CD4-positive, alpha-beta T cell treated with Interleukin-21 for 1 hour (primary cell): Measurements from ENCODE around the gene TM7SF3.

Experiments used
- DNase-seq: peaks from one replicate; pipeline ENCODE4 v3.0.0-alpha.2; 2020

TM7SF3 gene

DNA sequence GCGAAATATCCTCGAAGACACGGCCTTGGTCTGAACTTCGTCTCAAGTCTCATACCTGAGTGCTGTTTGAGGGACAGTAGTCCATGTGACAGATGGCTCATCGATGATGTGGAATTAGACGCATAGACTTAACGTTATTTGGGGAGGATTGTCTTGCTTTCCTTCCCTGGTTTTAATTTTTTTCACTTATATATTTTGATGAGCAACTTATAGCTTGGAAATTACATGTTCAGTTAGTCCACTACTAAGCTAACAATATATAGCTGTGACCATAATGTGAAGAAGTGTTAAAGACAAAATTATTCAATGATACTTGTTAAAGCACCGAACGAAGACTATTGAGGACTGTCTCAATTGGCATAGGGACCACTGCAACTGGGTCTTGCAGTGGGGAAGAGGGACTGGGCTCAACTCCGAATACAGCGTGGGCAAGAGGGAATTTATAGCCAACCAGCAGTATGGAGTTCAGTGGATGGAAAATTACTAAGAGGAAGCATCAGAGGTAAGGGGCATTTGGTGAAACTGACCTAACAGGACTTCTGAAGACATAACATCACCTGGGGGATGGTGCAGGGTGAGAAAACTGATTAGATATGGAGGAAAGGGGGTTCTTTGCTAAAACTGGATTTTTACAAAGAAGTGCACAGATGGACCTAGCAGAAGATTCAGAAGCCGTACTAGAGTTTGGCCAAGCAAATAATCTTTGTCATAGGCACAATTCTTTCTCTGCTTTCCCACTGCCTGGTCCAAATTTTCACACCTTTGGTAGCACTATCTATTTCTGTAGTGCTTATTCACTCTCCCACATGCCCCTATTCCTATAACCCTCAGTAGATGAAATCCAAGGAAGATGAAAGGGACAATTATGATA, 910 bp upstream of the TM7SF3 start:
- DNase-seq, result no peak

DNA sequence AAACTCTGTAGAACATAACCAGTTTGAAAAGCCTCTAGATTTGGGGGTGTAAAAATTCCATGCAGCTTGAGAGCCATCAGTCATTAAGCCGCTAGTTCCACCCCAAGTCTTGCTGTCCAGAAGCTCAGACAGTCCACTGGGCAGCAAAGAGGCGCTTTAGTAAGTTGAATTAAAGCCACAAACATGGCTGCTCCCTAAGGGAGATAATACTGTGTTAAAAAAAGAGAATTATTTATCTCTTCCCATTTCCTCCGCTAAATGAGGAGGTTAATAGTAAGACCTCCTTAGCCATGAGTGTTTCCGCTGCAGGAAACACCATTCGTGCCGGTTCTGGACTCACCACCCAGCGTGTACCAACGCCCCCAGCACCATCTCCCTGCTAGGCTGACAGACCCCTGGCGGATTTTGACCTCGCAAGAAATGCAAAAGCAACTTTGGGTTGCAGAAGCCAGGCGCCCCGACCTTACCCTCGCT, 536 bp downstream of the TM7SF3 start:
- no peak for DNase-seq

DNA sequence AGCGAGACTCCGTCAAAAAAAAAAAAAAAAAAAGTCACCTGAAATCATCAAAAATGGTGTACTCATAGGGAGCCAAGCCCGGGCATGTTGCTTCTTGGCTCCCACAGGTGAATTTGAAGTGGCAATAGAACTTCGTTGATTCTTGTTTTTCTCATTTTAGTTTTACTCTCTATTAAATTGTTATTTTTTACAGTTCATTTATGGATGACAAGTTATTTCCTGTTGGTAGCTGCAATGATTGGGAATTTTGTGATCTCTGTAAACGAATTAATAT, 1.3 kb downstream of the TM7SF3 start:
- no peak for DNase-seq

DNA sequence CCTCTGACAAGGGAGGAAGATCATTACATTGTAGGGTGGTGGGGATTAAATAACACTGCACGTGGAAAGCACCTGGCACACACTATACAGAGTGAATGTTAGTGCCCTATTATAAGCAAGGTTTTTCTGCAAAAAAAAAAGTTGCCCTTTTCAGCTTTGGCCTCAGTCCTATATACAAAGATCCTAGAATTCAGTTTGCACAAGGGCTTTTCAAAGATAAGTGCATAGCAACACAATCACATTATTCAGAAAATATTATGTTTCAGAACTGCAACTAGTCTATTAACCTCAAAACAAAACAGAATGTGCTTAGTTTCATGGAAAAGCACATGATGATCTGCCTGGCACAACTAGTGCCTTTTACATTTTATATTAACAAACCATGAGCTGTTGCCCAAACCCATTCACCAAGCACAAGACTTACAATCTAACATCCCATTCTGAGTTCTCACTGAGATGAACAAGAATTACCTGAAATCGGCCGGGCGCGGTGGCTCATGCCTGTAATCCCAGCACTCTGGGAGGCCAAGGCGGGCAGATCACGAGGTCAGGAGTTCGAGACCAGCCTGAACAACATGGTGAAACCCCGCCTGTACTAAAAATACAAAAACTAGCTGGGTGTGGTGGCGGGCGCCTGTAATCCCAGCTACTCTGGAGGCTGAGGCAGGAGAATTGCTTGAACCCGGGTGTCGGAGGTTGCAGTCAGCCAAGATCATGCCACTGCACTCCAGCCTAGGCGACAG, 1.8 kb downstream of the TM7SF3 start:
- no peak for DNase-seq

DNA sequence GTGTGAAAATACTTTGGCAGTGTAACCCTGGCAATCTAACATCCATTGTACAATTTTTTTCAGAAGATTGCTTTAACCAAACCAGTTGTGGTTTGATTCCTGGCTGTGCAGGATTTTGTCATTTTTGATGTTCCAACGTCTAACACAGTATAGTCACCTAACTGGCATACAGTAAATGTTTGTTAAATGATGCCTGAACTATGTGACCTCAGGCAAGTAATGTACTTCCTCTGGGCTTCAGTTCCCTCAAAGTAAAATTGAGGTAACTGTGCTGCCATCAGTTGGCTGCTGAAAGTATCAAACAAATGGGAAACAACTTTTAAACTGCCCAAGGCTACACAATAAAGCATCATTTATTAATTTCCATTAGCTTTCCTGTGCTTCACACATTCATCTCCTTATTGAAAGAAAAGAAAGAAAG, 4.3 kb downstream of the TM7SF3 start:
- peak; percentile 14 for DNase-seq

DNA sequence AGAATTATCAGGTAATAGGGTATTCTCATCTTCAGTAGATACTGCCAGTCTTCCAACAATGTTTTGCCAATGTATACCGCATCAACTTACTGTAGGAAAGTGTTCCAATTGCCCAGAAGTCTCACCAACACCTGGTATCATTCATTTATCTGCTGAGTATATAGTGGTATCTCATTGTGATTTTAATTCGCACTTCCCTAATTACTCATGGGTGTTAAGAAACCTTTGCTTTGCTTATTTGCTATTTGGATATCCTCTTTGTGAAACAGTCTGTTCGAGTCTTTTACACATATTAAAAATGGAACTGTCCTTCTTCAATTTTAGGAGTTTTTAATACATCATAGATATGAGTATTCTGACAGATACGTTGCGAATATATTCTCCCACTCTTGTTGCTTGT, 6.1 kb downstream of the TM7SF3 start:
- DNase-seq, result no peak

DNA sequence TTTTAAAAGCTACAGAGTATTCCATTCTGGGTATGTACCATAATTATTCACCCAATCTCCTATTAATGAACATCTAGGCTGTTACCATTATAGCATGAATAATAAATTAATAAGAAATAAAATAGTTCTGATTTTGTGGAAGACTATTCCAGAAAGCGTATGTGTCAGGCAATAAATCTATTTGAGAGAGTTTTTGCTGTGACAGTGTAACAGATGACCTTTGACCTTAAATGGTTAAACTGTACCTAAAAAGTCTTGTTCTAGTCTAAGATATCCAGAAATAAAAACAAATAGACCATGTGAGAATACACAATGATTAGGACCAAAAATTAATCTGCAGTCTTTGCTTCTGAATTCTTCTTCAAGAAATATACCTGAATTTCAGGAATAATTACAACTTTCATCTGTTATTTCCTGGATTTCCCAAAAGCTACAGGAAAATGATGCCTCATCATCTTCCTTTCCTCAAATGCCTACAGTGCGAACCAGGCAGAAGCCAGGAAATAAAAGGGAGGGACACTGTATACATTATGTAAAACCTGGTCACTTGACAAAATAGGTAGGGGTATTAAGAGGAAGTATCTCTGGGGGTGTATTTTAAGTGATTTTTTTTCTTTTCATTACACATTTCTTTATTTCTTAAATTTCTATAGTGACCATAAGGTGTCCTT, 7.3 kb downstream of the TM7SF3 start:
- no peak for DNase-seq

DNA sequence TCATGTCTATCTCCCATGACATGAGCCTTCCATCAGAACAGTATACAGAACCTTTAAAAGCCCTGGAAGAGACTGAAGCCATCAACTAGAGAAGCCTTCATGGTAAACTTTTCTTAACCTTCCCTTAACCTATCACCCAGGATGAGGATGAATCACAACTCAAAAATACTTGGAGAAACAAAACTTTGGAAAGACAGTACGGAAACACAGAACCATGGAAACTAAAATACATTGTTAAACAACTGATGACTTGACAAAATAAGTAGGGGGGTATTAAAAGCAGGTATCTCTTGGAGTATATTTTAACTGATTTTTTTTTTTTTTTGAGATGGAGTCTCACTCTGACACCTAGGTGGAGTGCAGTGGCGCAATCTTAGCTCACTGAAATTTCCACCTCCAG, 8.7 kb downstream of the TM7SF3 start:
- no peak for DNase-seq

DNA sequence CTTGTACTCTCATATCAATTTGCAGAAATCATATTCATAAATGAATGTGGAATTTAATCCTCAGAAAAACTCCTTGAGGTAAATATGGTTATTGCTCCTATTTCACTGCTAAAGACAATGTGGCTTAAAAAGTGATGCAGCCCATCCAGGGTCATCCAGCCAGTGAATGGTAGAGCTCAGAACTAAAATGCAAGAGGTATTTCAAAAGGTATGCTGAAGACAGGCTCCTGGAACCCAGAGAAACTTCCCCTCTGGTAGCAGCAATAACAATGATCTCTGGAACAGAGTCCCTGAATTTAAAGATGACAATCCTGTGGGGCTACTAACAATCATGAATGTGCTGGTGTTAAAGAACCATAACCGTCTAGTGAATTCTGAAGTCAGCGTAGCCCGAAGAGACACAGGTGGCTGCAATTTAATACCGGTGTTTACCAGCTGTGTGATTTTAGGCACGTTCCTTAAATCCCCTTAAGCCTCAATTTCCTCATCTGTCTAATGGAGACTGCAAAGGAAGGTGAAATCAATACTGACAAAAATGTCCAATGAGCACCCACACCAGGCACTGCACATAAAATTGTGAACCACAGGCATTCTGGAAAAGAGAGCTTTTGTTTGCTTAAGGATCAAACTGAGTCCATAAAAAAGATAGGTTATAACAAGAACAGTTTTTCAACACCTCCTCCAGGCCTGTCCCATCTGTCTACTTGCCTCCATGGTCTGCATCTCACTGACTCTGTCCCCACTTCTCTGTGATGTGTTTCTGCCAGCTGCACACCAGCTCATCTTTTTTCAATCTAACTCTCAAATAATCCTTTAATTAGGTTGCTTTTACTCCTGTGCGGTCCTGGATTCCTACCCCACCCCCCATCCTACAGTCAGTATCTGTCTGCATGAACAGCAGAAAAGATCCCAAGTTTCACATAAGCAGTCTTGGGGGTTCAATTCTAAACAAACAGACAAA, 10.5 kb downstream of the TM7SF3 start:
- DNase-seq, result no peak

DNA sequence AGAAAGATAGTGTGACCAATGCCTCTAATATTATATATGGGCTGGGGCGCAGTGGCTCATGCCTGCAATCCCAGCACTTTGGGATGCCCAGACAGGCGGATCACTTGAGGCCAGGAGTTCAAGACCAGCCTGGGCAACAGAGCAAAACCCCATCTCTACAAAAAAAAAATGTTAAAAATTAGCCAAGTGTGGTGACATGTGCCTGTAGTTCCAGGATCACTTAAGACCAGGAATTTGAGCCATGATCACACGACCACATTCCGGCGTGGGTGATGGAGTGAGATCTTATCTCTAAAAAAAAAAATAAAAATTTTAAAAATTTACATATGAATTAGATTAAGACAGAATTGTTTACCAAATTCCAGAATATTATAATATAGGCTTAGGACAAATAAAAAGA, 12.0 kb downstream of the TM7SF3 start:
- no peak for DNase-seq

DNA sequence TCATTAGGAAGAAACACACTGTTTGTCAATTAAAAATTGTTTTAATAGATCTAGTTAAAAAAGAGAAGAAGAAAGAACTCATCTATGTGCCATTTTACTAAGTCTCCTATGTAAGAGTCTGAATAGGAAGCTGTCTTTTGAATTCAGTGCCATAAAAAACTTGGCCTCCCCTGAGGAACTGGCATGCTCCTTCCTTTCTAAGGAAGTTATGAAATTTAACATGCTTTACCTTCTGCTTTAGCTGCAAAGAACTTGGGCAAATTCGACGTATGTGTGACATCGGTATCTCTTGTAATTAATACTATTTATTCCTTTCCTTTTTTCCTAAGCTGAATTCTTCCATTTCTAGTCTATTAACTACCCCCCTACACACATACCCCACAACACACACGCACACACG, 12.5 kb downstream of the TM7SF3 start:
- DNase-seq, result no peak

DNA sequence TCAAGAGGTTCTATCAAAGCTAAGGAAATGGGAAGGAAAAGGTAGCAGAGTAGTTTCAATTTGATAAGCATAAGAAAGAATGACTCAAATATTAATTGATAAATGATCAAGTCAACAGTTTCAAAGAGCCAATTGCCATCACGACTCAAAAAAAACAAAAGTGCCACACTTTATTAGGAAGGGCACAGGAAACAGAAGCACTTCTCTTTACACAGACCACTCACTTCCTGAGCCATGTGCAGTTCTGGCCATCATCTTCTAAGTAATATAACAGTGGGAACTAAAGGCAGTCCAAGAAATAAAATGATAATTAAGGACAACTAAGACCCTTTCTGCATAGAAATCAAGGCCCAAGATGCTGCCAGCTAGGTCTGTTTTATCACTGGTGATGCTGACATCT, 13.2 kb downstream of the TM7SF3 start:
- DNase-seq, result no peak

DNA sequence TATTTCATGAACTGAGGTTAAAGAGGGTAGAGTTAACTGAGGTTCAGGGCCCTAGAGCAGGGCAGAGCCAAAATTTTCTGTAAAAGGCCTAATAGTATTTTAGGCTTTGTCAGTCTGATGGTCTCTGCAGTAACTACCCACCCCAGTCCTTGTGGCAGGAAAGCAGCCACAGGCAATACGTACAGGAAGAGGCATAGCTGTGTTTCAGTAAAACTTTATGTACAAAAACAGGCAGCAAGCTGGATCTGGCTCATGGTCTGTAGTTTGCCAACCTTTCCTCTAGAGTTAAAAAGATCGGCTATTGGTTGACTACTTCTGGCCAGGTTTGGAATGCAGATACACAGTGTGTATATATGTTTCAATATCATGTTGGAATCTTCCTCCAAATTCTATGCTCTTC, 17.2 kb downstream of the TM7SF3 start:
- DNase-seq, result no peak

DNA sequence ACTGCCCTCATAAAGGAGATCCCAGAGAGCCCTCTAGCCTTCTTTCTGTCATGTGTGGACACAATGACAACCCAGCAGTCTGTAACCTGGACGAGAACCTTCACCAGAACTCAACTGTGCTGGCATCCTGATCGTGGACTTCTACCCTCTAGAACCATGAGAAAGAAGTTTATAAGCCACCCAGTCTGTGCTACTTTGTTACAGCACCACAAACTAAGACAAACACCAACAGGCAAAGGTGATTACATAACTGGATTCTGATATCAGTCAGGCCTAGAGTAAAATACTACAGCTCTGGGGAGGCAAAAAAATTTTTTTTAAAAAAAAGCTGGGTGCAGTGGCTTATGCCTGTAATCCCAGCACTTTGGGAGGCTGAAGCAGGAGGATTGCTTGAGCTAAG, 18.5 kb downstream of the TM7SF3 start:
- no peak for DNase-seq

DNA sequence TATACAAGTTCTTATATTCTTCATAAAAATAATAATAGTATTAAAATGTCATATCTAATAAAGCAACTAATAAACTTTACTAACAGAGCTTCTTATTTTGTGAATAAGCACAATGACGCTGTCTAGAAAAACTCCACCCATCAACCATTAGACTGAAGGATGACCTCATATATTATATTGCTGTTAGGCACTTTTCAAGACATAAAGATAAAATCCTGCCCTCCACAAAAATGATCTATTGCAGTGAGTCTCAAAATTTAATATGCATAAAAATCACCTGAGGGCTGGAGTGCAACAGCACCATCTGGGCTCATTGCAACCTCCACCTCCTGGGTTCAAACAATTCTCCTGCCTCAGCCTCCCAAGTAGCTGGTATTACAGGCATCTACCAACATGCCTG, 20.1 kb downstream of the TM7SF3 start:
- no peak for DNase-seq

DNA sequence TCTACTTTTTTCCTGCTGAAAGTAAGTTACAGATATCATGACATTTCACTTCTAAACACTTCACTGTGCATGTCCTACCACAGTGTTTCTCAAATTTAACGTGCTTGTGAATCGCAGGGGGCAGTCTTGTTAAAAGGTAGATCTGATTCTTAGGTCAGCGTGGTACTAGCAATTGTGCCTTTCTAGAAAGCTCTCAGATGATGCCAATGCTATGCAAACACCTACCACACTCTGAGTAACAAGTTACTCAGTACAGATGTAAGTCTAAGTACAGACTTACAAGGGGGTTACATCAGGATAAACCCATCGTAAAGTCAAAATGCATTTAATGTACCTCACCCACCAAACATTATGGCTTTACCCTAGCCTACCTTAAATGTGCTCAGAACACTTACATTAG, 22.4 kb downstream of the TM7SF3 start:
- no peak for DNase-seq

DNA sequence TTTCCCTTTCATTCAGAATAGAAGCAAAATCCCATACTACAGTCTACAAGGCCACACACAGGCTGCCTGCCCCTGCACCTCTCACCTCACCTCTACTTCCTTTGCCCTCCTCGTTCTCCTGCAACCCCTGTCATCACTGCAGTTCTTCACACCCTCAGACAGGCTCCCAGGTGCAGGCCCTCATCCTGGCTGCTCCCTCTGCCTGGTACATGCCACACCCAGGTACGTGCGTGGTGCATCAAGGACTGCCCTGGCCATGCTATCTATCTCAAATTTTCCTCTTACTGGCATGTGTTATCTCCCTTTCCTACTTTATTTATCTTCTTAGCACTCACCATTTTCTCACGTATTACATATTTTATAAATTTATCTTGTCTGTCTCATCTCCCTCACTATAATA, 24.3 kb downstream of the TM7SF3 start:
- DNase-seq, result no peak

DNA sequence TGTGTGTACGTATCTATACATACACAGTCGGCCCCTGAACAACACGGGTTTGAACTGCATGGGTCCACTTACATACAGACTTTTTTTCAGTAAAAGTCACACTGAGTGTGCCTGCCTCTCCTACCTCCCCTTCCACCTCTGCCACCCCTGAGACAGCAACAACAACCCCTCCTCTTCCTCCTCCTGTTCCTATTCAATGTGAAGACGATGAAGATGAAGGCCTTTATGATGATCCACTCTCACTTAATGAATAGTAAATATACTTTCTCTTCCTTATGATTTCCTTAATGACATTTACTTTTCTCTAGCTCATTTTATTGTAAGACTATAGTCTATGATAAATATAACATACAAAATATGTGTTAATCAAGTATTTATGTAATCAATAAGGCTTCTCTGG, 25.5 kb downstream of the TM7SF3 start:
- no peak for DNase-seq

DNA sequence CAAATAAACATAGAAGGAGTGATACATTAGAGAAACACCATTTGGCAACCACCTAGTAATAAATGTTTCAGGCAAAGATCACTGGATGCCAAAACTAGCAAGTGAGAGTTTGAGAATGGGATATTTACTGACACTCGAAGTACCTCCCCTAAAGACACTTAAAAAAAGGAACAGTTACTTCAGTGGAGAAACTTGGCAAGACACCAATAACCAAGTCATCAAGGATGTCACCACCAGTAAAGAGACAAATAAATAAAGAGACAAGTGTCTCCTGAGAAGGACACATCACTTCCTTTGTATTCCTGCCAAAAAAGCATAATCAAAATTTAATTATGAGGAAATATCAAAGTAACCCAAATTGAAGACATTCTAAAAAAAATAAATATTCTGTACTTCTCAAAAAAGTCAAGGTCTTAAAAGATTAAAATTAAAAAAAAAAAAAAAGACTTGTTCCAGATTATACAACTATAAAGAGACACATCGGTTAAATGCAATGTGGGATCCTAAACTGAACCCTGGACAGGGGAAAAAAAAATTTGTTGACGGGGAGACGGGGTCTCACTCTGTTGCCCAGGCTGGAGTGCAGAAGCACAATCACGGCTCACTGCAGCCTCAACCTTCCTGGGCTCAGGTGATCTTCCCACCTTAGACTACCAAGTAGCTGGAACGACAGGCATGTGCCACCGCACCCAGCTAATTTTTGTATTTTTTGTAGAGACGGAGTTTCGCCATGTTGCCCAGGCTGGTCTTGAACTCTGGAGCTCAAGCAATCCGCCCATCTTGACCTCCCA, 26.4 kb downstream of the TM7SF3 start:
- no peak for DNase-seq

DNA sequence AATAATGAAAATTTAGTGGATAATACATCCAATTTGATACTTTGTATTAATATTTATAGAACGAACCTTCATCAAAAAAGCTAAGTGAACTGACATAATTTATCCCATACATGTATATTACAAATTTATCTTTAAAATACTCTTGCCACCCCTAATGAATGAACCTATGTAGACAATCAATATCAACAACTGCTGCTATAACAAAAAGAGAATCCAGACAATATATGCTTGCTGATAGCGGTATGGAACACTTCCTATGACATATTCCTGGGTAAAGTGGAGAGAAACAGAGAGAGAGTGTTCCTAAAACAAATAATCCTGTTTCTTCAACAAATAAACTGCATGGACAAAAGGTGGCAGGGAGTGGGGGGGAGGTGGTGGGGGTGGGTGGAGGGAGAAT, 31.3 kb downstream of the TM7SF3 start:
- no peak for DNase-seq

DNA sequence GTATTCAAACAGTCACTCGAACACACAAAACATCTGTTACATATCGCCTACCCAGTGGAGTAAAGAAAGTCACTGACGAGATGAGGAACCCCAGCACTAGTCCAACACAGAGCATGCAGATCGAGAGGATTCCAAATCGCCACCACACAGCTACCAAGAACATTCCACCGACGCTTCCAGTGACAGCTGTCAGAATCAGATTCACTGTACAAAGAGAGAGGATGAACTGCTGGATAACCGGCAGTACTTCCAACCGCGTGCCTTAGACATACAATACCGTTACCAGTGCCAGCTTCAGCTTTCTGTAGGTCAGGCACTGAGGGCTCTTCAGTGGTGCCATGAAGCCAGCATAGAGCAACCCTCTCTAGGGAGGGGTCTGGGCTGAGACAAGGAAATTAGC, 34.5 kb downstream of the TM7SF3 start:
- no peak for DNase-seq

DNA sequence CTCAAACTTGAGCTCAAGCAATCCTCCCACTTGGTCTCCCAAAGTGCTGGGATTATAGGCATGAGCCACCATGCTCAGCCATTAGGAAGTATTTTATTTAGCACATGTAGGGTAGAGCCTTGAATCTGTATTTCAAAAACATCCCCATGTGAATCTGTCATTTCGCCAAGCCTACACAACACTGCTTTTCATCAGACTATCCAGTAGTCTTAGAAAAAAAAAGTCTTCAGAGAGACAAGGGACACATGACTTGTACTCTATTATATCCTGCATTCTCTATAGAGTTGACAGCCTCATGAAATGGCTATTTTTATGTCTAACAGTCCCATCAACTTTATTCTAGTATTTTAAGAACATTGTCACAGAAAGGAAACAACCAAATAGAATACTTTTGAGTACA, 35.4 kb downstream of the TM7SF3 start:
- DNase-seq, result no peak
